ENCODE results near the gene EFNB2.

EFNB2 gene

DNA sequence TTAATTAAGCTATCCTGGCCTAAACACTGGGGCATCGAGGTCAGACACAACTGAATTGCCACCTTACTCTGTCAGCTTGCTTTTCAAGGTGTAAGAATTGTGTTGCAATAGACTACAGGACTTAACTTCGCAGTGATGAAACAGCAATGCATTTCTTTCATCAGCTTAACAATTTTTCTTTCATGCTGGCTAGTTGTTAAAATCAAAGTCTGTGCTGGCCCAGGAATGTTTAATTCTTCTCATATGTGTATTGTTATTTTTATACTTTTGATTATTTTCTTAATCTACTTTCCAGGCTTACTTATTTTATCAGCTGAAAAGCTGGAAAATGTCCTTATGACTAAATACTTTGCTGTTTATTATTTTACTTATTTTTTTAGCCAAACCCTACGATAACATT lies 79.7 kb downstream of the EFNB2 start:
- DNase-seq: peak in 1 of 2 donors; percentile 50
- no peak overlapping the region for H3K4ac ChIP-seq (ENCODE audit: low read depth, low read length)

DNA sequence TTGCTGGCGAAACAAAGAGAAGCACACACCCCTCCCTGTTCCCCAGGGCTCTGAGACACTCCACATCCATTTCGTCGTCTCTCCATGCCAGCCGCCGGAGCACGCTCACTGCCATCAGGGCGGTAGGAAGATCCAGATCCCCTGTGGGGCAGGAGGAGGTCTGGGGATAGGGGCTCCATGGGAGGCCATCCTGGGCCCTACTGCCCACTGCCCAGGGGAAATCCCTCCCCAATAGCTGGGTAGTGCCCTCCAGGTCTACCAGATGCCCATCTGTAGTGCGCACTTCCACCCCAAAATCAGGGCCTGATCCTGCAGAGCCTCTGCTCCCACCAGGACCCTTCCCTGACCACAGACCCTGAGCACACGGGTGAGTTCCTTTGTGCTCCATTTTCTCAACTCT lies 80.3 kb downstream of the EFNB2 start:
- no peaks in the 10 kb centered on the region for H3K79me1 ChIP-seq (ENCODE audit: low read length)

More for the DNA sequence above, 79.7 kb downstream of the EFNB2 start:
- Histone ChIP-seq H3K4me1 (ENCODE audit: control insufficient read depth in 1 of 2, insufficient read depth in 2 of 2, low read length in 2 of 2) (peaks cover 0 to 2% of the 10 kb centered on the region in 2 experiments), H2BK5ac (ENCODE audit: low read depth, low read length, poor library complexity) (no peak overlapping the region), H3K23ac (ENCODE audit: low read length) (no peak overlapping the region), H3K9ac (ENCODE audit: low read length) (no peak overlapping the region), H2BK12ac (ENCODE audit: low read length) (no peak overlapping the region), H3K36me3 (ENCODE audit: control insufficient read depth in 1 of 2, insufficient read depth in 2 of 2, low read length in 2 of 2) (no peaks in the 10 kb centered on the region), H4K12ac (ENCODE audit: low read depth, low read length) (no peak overlapping the region), H3K79me1 (ENCODE audit: low read length) (no peaks in the 10 kb centered on the region), H3K9me3 (ENCODE audit: insufficient read depth, low read depth, low read length) (peaks cover 3% of the 10 kb centered on the region), H3K14ac (ENCODE audit: low read length) (no peak overlapping the region), H2BK120ac (ENCODE audit: insufficient read depth, low read length, poor library complexity) (no peak overlapping the region), H2AFZ (ENCODE audit: insufficient read depth, low read length, poor library complexity) (no peak overlapping the region), H3K27ac (ENCODE audit: low read depth, low read length) (no peak overlapping the region), H2AK5ac (ENCODE audit: low read length) (no peak overlapping the region), H3K79me2 (ENCODE audit: control insufficient read depth, insufficient read depth, low read length, poor library complexity) (no peaks in the 10 kb centered on the region), H3K27me3 (ENCODE audit: insufficient read depth, low read length) (no peaks in the 10 kb centered on the region), H4K91ac (ENCODE audit: low read depth, low read length) (no peak overlapping the region), H3K4me3 (ENCODE audit: low read depth, low read length) (no peak overlapping the region), H3K4me2 (ENCODE audit: low read length) (no peak overlapping the region), H3K18ac (ENCODE audit: low read length) (no peak overlapping the region), H4K8ac (ENCODE audit: low read depth, low read length) (no peak overlapping the region)
- no CpG with 5 or more reads among the region's 3 CpGs for WGBS (ENCODE audit: extremely low coverage, insufficient coverage, insufficient read length)

DNA sequence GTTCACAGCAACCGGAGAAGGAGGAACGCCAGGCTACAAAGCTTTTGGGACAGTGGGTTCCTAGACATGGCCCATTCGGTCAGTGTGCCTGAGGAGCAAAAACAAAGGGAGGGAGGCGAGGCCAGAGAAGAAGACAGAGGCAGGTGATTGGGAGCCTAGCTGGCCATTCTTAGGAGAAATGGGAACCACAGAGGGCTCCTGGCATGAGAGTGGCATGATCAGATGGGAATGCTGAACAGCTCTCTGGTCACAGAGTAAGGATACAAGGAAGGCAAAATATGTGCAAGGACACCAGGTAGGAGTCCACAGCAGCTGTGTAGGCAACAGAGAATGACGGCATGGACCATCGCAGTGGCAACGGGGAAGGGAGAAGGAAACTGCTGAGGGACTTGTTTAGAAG lies 82.4 kb downstream of the EFNB2 start:
- Histone ChIP-seq H3K4ac (ENCODE audit: low read depth, low read length) (no peak overlapping the region), H2AFZ (ENCODE audit: insufficient read depth, low read length, poor library complexity) (no peak overlapping the region), H2BK120ac (ENCODE audit: insufficient read depth, low read length, poor library complexity) (no peak overlapping the region), H3K9me3 (ENCODE audit: insufficient read depth, low read depth, low read length) (peaks cover 3% of the 10 kb centered on the region), H4K12ac (ENCODE audit: low read depth, low read length) (no peak overlapping the region), H3K36me3 (ENCODE audit: control insufficient read depth in 1 of 2, insufficient read depth in 2 of 2, low read length in 2 of 2) (no peaks in the 10 kb centered on the region), H3K27ac (ENCODE audit: low read depth, low read length) (no peak overlapping the region), H3K4me1 (ENCODE audit: control insufficient read depth in 1 of 2, insufficient read depth in 2 of 2, low read length in 2 of 2) (no peaks in the 10 kb centered on the region), H3K27me3 (ENCODE audit: insufficient read depth, low read length) (no peaks in the 10 kb centered on the region), H2BK5ac (ENCODE audit: low read depth, low read length, poor library complexity) (no peak overlapping the region), H3K18ac (ENCODE audit: low read length) (no peak overlapping the region), H3K79me1 (ENCODE audit: low read length) (no peaks in the 10 kb centered on the region), H3K4me3 (ENCODE audit: low read depth, low read length) (no peak overlapping the region), H2AK5ac (ENCODE audit: low read length) (no peak overlapping the region), H3K23ac (ENCODE audit: low read length) (no peak overlapping the region), H3K14ac (ENCODE audit: low read length) (no peak overlapping the region), H2BK12ac (ENCODE audit: low read length) (no peak overlapping the region), H3K9ac (ENCODE audit: low read length) (no peak overlapping the region), H3K79me2 (ENCODE audit: control insufficient read depth, insufficient read depth, low read length, poor library complexity) (no peaks in the 10 kb centered on the region), H3K4me2 (ENCODE audit: low read length) (no peak overlapping the region), H4K91ac (ENCODE audit: low read depth, low read length) (no peak overlapping the region), H4K8ac (ENCODE audit: low read depth, low read length) (no peak overlapping the region)
- WGBS (ENCODE audit: extremely low coverage, insufficient coverage, insufficient read length): no CpG with 5 or more reads among the region's 7 CpGs
- DNase-seq: no peak

More for the DNA sequence above, 80.3 kb downstream of the EFNB2 start:
- Histone ChIP-seq H3K4me2 (ENCODE audit: low read length) (no peak overlapping the region), H4K8ac (ENCODE audit: low read depth, low read length) (no peak overlapping the region), H2AFZ (ENCODE audit: insufficient read depth, low read length, poor library complexity) (no peak overlapping the region), H3K18ac (ENCODE audit: low read length) (no peak overlapping the region), H3K27ac (ENCODE audit: low read depth, low read length) (no peak overlapping the region), H3K9ac (ENCODE audit: low read length) (no peak overlapping the region), H3K9me3 (ENCODE audit: insufficient read depth, low read depth, low read length) (peaks cover 3% of the 10 kb centered on the region), H2AK5ac (ENCODE audit: low read length) (no peak overlapping the region), H2BK5ac (ENCODE audit: low read depth, low read length, poor library complexity) (no peak overlapping the region), H3K79me2 (ENCODE audit: control insufficient read depth, insufficient read depth, low read length, poor library complexity) (no peaks in the 10 kb centered on the region), H2BK12ac (ENCODE audit: low read length) (no peak overlapping the region), H3K14ac (ENCODE audit: low read length) (no peak overlapping the region), H3K27me3 (ENCODE audit: insufficient read depth, low read length) (no peaks in the 10 kb centered on the region), H4K12ac (ENCODE audit: low read depth, low read length) (no peak overlapping the region), H3K4me3 (ENCODE audit: low read depth, low read length) (no peak overlapping the region), H3K23ac (ENCODE audit: low read length) (no peak overlapping the region), H4K91ac (ENCODE audit: low read depth, low read length) (no peak overlapping the region), H3K36me3 (ENCODE audit: control insufficient read depth in 1 of 2, insufficient read depth in 2 of 2, low read length in 2 of 2) (no peaks in the 10 kb centered on the region), H2BK120ac (ENCODE audit: insufficient read depth, low read length, poor library complexity) (no peak overlapping the region), H3K4ac (ENCODE audit: low read depth, low read length) (no peak overlapping the region), H3K4me1 (ENCODE audit: control insufficient read depth in 1 of 2, insufficient read depth in 2 of 2, low read length in 2 of 2) (peaks cover 0 to 2% of the 10 kb centered on the region in 2 experiments)
- no CpG with 5 or more reads among the region's 9 CpGs for WGBS (ENCODE audit: extremely low coverage, insufficient coverage, insufficient read length)
- DNase-seq: no peak

DNA sequence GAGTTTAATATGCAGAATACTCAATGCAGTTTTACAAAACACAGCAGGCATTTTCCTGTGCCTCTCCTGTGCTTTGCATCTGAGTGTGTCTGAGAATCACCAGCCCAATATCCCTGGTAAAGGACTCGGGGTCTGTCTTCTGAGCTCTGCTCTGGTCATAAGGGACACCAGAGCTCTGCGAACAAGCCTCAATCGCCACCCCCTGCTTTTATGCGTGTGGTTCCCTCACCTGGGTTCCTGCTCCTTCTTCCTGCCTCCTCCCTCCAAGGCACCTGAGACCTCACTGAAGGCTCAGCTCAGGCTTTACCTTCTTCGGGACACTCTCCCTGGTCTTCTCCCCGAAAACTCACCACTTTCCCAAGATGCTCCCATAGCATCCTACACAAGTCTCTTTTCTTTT lies 84.5 kb downstream of the EFNB2 start:
- H4K12ac ChIP-seq (ENCODE audit: low read depth, low read length): no peak overlapping the region
- H2BK120ac ChIP-seq (ENCODE audit: insufficient read depth, low read length, poor library complexity): no peak overlapping the region
- no peak overlapping the region for H3K18ac ChIP-seq (ENCODE audit: low read length)
- no peaks in the 10 kb centered on the region for H3K79me2 ChIP-seq (ENCODE audit: control insufficient read depth, insufficient read depth, low read length, poor library complexity)
- no CpG with 5 or more reads among the region's 6 CpGs for WGBS (ENCODE audit: extremely low coverage, insufficient coverage, insufficient read length)
- H3K4me1 ChIP-seq (ENCODE audit: control insufficient read depth in 1 of 2, insufficient read depth in 2 of 2, low read length in 2 of 2): no peaks in the 10 kb centered on the region
- no peaks in the 10 kb centered on the region for H3K79me1 ChIP-seq (ENCODE audit: low read length)
- no peak overlapping the region for H3K27ac ChIP-seq (ENCODE audit: low read depth, low read length)
- DNase-seq: no peak
- no peaks in the 10 kb centered on the region for H3K27me3 ChIP-seq (ENCODE audit: insufficient read depth, low read length)
- H3K23ac ChIP-seq (ENCODE audit: low read length): no peak overlapping the region
- no peak overlapping the region for H2AFZ ChIP-seq (ENCODE audit: insufficient read depth, low read length, poor library complexity)
- H4K91ac ChIP-seq (ENCODE audit: low read depth, low read length): no peak overlapping the region
- no peak overlapping the region for H3K14ac ChIP-seq (ENCODE audit: low read length)
- H3K4me2 ChIP-seq (ENCODE audit: low read length): no peak overlapping the region
- H3K9me3 ChIP-seq (ENCODE audit: insufficient read depth, low read depth, low read length): peaks cover 3% of the 10 kb centered on the region
- H2BK12ac ChIP-seq (ENCODE audit: low read length): no peak overlapping the region
- no peak overlapping the region for H3K4me3 ChIP-seq (ENCODE audit: low read depth, low read length)
- H2AK5ac ChIP-seq (ENCODE audit: low read length): no peak overlapping the region
- no peak overlapping the region for H2BK5ac ChIP-seq (ENCODE audit: low read depth, low read length, poor library complexity)
- no peak overlapping the region for H3K9ac ChIP-seq (ENCODE audit: low read length)
- no peak overlapping the region for H3K4ac ChIP-seq (ENCODE audit: low read depth, low read length)
- no peak overlapping the region for H4K8ac ChIP-seq (ENCODE audit: low read depth, low read length)
- no peaks in the 10 kb centered on the region for H3K36me3 ChIP-seq (ENCODE audit: control insufficient read depth in 1 of 2, insufficient read depth in 2 of 2, low read length in 2 of 2)

Data from trophoblast cell (in vitro differentiated cells and primary cell).